ENCODE data around the gene CTSA.

The CTSA gene

DNA sequence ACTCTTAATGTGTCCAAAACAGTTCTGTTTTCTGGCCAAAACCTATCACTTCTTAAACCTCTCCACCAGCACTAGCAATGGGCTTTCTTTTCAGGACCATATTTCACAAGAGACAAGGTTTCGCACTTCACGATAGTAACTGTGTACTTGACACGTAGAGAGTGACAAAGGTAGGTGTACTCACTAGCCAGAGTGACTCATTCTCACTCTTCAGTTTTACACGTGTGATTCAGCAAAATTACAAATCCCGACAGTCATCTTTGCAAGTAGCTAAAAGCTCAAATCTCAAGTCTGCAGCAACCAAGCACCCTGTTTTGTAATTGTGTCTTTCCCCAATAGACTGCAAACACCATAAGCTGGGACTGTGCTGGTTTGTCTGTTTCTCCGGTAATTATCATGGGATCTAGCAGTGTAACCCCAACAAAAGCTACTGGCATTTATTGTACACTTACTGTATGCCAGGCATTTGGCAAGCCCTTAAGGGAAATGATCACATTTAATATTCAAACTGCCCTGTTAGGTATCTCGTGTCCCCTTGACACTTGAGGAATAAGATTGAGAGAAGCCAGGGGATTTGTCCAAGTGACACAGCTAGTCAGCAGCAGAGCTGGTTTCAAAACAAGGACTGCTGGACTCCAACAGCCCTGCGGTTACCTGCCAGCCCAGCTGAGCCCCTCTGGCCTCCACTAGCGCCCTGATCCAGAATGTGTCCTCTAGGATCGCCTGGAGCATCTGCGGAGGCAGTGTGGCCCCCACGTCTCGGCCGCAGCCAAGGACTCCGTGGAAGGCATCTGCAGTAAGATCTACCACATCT lies 53.2 kb downstream of the CTSA start:
- DNase-seq: no peak

DNA sequence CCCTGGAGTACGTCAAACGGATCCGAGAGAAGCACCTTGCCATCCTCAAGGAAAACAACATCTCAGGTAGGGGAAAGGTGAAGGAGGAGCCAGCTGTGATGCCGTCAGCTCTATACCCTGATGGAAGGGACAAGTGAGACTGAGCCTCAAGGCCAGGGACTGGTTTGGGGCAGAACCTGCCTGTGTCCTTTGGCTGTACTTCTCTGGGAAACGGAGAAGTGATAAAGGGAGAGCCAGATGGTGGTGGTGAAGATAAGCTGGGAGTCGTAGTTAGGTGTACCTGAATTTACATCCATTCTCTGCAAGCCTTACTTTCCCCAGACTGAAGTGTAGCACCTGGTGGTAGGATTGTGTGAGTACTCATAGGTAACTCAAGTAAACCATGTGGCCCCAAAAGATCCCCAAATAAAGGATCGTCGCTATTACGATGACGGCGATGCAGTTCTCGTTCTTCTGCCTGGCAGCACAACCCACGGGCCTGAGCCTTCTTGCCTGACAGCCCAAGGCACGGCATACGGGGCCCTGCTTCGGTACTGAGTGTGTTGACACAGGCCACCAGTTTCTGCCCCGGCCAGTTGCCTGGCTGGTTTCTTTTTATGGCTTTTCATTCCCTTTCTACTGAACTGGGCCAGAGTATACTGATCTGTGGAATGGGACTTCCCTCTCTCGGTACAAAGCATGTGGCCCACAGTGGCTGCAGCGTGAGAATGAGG lies 54.0 kb downstream of the CTSA start:
- DNase-seq: no peak

DNA sequence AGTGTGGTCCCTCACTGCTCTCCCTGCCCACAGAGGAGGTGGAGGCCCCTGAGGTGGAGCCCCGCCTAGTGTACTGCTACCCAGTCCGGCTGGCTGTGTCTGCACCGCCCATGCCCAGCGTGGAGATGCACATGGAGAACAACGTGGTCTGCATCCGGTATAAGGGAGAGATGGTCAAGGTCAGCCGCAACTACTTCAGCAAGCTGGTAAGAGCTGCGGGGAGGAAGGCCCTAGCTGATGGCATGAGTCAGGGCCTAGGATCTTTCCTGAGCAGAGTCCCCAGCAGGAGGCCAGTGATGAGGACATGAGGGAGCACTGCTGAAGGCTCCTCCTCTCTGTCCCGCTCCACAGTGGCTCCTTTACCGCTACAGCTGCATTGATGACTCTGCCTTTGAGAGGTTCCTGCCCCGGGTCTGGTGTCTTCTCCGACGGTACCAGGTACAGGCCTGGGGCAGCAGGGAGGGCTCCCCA lies 54.6 kb downstream of the CTSA start:
- DNase-seq: no peak

DNA sequence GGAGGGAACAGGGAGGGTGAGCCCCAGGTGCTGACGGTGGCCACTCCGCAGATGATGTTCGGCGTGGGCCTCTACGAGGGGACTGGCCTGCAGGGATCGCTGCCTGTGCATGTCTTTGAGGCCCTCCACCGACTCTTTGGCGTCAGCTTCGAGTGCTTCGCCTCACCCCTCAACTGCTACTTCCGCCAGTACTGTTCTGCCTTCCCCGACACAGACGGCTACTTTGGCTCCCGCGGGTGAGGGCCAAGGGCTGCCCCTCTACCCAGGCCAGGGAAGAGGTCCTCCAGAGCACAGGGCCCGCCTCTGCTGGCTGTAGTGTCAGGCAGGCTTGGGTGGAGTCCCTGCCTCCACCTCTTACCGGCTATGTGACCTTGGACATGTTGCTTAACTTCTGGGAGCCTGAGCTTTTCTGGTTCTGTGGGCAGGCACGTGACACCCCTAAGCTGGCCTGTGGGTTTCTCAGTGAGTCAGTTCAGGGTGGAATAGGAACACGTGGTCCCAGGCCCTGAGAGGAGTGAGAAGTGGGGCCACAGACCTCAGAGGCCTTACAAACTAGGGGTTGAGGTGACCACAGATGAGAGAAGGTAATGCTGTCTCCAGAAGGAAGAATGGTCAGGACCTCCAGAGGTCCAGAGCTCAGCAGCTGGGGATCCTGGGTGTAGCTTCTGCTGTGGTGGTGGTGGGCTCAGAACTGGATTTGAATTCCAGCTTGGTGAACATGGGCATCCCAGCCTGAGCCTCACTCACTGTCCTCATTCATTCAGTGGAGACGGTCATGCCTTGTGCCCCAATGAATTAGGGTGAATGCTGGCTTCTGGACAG lies 55.2 kb downstream of the CTSA start:
- DNase-seq: no peak

DNA sequence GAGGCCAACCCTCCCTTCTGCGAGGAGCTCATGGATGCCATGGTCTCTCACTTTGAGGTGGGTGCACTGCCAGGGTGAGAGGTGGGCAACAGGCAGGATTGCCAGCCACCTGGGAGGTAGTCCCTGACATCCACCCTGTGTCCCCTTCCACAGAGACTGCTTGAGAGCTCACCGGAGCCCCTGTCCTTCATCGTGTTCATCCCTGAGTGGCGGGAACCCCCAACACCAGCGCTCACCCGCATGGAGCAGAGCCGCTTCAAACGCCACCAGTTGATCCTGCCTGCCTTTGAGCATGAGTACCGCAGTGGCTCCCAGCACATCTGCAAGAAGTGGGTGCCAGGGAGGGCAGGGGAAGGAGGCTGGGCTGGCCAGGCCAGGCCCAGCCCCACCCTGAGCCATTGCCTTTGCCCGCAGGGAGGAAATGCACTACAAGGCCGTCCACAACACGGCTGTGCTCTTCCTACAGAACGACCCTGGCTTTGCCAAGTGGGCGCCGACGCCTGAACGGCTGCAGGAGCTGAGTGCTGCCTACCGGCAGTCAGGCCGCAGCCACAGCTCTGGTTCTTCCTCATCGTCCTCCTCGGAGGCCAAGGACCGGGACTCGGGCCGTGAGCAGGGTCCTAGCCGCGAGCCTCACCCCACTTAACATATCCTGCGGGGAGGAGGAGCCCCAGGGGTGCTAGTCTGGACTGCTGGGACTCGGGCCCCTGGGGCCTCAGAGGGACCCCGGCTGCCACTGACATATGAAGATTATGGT lies 56.2 kb downstream of the CTSA start:
- no peak for DNase-seq

DNA sequence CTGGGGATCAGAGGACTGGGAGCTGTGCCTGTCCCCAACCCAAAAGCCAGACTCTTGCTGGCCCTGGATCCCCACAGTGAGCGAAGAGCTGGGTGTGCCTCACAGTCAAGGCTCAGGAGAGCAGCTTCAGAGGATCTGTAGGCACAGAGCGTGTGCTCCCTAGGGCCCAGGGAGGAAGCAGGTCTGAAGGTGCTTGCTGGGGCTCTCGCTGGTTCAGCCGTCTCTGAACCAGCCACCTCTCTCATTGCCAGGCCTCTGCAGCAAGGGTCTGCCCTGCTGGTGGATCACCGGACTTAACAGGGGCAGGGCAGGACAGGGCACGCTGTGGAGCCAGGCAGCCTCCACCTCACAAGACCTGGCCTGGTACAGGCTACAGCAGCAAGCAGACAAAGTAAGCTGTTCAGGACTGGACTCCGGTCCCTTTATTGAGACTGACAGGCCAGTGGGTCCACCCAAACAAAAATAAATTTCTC lies 57.2 kb downstream of the CTSA start:
- no peak for DNase-seq

All from SHP77 treated with DMSO at 0.1 percent for 48 hours (cell line).